Measurements from ENCODE around the gene UTY.

The UTY gene

GRCh38 chrY:13479828-13480227 is at the start of gene UTY:
UTY (minus strand) TSS chrY:13480033; CDS start chrY:13479665, 368 bp downstream.
- FAIRE-seq: peak; percentile 99
- DNase-seq (ENCODE audit: extremely low spot score, insufficient read length, low read depth): peak; percentile 29

DNA sequence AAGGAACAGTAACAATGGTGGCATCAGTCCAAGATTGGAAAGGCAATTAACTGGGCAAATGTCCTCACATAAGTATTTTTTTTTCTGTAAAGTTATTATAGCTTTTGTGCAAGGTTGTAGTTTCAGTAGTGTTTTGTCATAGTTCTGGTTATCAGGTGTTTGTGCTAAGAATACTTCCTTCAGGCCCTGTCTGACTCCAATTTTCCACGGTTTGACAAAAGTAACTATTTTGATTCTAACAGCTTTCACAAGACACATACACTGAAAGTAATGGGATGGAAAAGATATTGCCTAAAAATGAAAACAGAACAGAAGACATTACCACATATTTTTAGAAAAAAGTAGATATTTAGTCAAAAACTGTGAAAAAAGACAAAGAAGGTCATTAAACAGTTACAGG is 40.6 kb upstream of the UTY start:
- DNase-seq (ENCODE audit: extremely low spot score, insufficient read length, low read depth) (no peak), FAIRE-seq (no peak)

GRCh38 chrY:13501215-13501614 is 21.4 kb upstream of the UTY start:
- DNase-seq (ENCODE audit: extremely low spot score, insufficient read length, low read depth) (no peak), FAIRE-seq (peak; percentile 72)

- DNase-seq (ENCODE audit: extremely low spot score, insufficient read length, low read depth) (no peak), FAIRE-seq (peak; percentile 96)
Measured at GRCh38 chrY:13493737-13494136, 13.9 kb upstream of the UTY start.

GRCh38 chrY:13492408-13492807 is 12.6 kb upstream of the UTY start:
- no peak for DNase-seq (ENCODE audit: extremely low spot score, insufficient read length, low read depth)
- FAIRE-seq: peak; percentile 31

DNA sequence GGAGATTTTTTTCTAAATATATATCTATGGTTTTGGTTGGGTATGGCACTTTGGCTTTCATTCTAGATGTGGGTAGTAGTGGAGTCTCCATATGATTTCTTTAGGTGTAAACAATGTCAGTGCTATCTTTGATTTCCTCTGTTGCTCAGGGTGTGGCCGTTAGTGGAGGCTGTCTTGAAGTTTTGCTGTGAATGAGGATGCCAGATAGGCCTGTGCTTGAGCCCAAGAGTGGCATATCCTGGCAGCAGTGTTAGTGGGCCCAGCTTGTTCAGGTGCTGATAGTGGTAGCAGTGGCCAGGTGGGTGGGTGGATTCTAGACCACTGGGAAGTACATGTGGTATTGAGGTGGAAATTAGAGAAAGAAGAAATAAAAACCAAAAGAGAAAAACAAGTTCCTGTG is 8.9 kb upstream of the UTY start:
- no peak for DNase-seq (ENCODE audit: extremely low spot score, insufficient read length, low read depth)
- no peak for FAIRE-seq

GRCh38 chrY:13479121-13479711 is 617 bp downstream of the UTY start:
- no peak for FAIRE-seq
- DNase-seq (ENCODE audit: extremely low spot score, insufficient read length, low read depth): no peak

DNA sequence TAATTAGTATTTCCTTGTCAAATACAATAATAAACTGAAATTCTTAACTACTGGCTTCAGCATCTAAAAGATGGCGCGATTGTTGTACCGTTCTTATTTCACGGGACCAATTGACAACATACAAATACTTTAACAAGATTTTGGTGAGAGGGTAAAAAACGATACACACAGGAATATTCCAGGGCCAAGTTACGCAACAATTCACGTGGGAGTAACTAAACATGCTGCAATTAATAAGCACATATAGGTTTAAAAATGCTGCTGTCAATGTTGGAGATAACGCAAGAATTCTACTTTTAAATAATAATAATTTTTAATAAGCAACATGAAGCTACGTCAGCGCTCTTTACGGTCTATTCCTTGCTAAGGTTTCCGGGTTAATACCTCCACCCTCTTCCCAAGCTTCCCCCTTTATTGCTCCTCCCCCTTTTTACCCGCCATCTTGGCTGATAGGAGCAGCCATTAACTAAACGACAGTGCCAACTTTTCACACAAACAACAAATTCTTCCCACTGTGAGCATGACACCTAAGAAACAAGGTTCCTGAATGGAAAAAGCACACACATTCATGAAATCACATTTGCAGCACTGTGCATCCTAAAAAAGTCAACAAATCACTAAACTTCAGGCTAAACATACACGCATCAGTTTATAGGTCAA is 1.6 kb downstream of the UTY start:
- no peak for DNase-seq (ENCODE audit: extremely low spot score, insufficient read length, low read depth)
- FAIRE-seq: peak; percentile 94

DNA sequence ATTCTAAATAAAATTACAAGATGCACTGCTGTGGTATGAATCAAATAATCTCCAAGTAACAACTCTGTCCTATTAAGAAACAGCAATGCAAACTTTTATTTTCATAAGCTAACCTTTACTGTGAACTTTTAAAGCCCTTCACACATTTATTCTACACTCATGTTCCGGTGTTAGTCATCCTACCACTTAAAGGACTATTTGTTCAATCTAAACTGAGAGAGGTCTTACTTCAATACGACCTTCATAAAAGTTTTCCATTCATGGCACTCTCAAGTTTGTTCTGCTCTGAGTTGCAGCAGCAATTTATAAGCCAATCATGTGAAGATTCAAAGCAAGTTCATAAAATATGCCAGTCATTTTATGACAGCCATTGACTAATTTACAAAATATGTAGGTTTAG is 4.8 kb downstream of the UTY start:
- FAIRE-seq (no peak), DNase-seq (ENCODE audit: extremely low spot score, insufficient read length, low read depth) (no peak)

DNA sequence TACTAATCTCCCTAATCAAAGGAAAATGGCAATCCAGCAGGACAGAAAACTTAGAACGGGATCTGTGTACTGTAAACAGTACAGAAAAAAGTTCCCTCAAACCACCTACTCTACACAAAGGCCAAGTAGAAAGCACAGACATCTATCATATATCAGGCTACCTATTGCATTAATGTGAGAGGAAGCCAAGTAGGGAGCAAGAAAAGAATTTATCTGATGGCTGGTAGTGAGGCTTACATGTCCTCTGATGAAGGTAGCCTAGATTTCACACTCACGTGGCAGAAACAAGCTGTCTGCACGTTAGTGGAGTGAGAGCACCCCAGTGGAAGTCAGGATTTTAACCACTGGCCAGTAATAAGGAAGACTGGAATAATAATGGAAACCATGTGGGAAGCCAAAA is 28.3 kb downstream of the UTY start:
- DNase-seq (ENCODE audit: extremely low spot score, insufficient read length, low read depth): no peak
- FAIRE-seq: no peak

- no peak for DNase-seq (ENCODE audit: extremely low spot score, insufficient read length, low read depth)
- FAIRE-seq: no peak
Measured at GRCh38 chrY:13450596-13451130, 29.2 kb downstream of the UTY start.

- no peak for DNase-seq (ENCODE audit: extremely low spot score, insufficient read length, low read depth)
- no peak for FAIRE-seq
Measured at GRCh38 chrY:13445566-13445965, 34.3 kb downstream of the UTY start.

DNA sequence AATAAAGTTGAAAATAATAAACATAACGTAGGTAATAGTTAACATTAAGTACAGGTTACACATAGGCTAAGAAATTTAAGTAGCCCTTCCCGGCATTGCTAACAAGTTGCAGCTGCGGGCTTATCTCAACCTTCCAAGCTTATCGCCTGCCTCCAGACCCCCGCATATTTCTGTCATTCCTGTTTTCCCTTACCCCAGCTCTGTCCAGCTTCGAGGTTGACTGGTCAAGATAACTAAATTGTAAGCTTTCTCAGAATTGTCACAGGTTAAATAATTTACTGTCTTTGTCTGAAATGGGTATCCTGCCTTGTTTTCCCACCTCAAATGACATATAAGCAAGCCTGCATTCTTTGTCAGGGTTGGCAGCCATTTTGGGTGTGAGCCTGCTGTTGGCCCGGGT is 36.7 kb downstream of the UTY start:
- no peak for FAIRE-seq
- no peak for DNase-seq (ENCODE audit: extremely low spot score, insufficient read length, low read depth)

DNA sequence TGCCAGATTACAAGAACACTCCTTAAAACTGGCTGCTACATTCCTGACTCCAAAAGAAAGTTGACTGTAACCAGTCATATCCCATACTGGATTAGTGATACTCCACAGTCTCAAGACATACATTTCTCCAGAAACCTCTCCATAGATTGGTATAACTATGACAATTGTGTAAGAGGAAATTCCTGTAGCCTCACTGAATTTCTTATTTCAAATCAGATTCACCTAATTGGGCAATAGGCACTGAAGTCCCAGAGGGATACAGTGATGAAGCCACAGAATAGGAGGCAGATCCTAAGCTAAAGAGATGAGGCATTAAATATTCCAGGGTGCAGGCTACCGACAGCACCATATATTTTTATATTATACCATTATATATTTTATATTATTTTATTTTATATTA is 39.0 kb downstream of the UTY start:
- DNase-seq (ENCODE audit: extremely low spot score, insufficient read length, low read depth) (no peak), FAIRE-seq (no peak)

- DNase-seq (ENCODE audit: extremely low spot score, insufficient read length, low read depth): no peak
- FAIRE-seq: peak; percentile 94
Measured at GRCh38 chrY:13435968-13436937, 43.6 kb downstream of the UTY start.

DNA sequence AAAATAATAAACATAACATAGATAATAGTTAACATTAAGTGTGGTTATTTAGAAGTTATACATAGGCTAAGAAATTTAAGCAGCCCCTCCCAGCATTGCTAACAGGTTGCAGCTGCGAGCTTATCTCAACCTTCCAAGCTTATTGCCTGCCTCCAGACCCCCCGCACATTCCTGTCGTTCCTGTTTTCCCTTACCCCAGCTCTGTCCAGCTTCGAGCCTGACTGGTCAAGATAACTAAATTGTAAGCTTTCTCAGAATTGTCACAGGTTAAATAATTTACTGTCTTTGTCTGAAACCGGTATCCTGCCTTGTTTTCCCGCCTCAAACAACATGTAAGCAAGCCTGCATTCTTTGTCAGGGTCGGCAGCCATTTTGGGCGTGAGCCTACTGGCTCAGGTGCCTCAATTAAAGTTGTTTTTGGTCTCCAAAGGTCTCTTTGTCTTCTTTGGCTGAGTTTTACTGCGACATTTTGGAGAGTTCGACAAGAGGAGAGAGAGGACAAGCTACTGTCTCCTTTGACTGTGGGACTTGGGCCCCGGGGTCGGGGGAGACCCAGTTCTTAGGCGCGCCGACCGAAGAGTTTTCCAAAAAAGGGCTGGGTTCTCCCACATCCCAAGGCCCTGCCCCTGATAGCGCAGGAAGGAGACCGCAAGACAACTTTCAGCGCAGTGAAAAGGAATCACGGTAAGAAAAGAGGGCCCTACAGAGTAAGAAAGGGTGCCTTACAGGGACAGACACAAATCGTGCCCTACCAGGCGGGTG is 44.4 kb downstream of the UTY start:
- DNase-seq (ENCODE audit: extremely low spot score, insufficient read length, low read depth) (no peak), FAIRE-seq (no peak)

DNA sequence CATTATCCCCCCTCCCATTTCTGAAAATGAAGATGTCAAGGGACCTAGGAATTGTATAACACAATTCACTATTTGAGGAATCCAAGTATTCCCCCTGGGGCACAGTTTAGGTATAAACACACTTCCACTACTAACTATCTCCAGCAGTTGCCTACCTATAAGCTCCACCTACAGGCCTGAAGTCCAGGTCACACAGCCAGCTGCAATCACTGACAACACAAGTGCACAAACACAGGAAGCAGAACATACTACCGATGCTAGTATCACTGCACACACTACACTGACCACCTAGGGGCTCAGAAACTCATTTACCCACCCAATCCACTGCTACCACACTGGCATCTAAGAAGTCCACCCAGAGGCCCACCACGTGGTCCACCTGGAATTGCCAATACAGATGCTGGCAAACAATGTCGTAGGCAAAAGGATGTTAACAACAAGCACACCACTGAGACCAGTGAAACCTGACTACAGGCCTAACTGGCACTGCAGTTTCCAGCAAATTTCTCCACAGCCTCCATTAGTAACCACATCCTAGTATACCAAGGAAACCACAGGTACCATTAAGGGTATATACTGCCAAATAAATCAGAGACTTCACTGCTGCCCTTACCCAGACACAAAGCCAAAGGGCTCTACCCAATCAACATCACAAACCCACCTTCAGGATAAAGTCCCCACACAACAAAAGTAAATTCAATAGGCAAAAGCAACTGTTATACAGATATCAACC is 47.4 kb downstream of the UTY start:
- DNase-seq (ENCODE audit: extremely low spot score, insufficient read length, low read depth) (no peak), FAIRE-seq (no peak)

- FAIRE-seq (no peak), DNase-seq (ENCODE audit: extremely low spot score, insufficient read length, low read depth) (no peak)
Measured at GRCh38 chrY:13429551-13429950, 50.3 kb downstream of the UTY start.

DNA sequence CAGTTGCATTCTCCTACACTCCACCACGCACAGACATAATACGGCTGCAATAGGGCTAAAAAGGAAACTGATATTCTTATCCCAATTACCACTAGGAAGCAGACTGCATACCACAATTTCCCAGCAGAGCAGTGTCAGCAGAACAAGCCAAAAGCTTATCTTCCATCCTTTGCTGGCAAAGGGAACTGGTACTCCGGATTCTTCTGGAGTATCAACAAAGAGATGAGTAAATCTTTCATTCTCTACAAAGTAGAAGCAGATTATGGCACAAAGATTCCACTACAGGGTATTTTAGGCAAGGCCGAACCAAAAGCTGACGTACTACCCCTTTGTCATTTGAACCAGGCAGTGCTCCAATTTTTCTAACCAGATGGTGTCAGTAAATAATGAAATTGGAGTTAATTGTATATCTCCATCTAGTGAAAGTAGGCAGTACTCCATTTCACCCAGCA is 56.5 kb downstream of the UTY start:
- FAIRE-seq (no peak), DNase-seq (ENCODE audit: extremely low spot score, insufficient read length, low read depth) (no peak)
